Activated CD4-positive, alpha-beta memory T cell treated with anti-CD3 and anti-CD28 coated beads for 36 hours (primary cell): ENCODE results near the gene CTSL. TPM values are rescaled to one million over a fixed set of nuclear protein-coding genes. Genes with fewer than 3 reads are reported as not detected.
A peak's percentile ranks its signal among the peaks of the same experiment; 100 is the strongest.

ENCODE experiments used
- CTCF ChIA-PET: fragments of 350-600 bp; sonication (Branson Sonifier 250); formaldehyde crosslinking; loops from one replicate; lab custom pipeline; 2021; ENCODE audit warnings: antibody characterized with exemption, inconsistent platforms; lab: Charles Lee
- POLR2A ChIA-PET: fragments of 350-600 bp; sonication (Branson Sonifier 250); formaldehyde crosslinking; loops from one replicate; lab custom pipeline; 2021; ENCODE audit warnings: antibody characterized with exemption; lab: Charles Lee
- DNase-seq: peaks from one replicate; pipeline ENCODE4 v3.0.0-alpha.2; 2020
- H3K27ac Mint-ChIP-seq: one replicate; pipeline ENCODE4 v1.8.0; 2021; ENCODE audit warnings: mixed read lengths
- H3K27me3 Mint-ChIP-seq: one replicate; pipeline ENCODE4 v1.8.0; 2021; ENCODE audit warnings: mixed read lengths
- H3K36me3 Mint-ChIP-seq: one replicate; pipeline ENCODE4 v1.8.0; 2021; ENCODE audit warnings: mixed read lengths
- H3K4me1 Mint-ChIP-seq: one replicate; pipeline ENCODE4 v1.8.0; 2021; ENCODE audit warnings: low read depth, mixed read lengths
- H3K4me3 Mint-ChIP-seq: one replicate; pipeline ENCODE4 v1.8.0; 2021; ENCODE audit warnings: mild to moderate bottlenecking, mixed read lengths
- H3K9me3 Mint-ChIP-seq: one replicate; pipeline ENCODE4 v1.8.0; 2021; ENCODE audit warnings: mixed read lengths
- intact Hi-C: fragments of 100-400 bp; cut with micrococcal nuclease; formaldehyde crosslinking; loops from one replicate; pipeline ENCODE4 v1.15.1; 2023
- total RNA-seq, 2 experiments: library from RNA; stranded (reverse); gene quantifications; one replicate each; pipeline ENCODE4 v1.2.3, GENCODE V29; 2021

Gene CTSL
- total RNA-seq: 10 to 100 TPM; 26.1 to 33.7 TPM

DNA sequence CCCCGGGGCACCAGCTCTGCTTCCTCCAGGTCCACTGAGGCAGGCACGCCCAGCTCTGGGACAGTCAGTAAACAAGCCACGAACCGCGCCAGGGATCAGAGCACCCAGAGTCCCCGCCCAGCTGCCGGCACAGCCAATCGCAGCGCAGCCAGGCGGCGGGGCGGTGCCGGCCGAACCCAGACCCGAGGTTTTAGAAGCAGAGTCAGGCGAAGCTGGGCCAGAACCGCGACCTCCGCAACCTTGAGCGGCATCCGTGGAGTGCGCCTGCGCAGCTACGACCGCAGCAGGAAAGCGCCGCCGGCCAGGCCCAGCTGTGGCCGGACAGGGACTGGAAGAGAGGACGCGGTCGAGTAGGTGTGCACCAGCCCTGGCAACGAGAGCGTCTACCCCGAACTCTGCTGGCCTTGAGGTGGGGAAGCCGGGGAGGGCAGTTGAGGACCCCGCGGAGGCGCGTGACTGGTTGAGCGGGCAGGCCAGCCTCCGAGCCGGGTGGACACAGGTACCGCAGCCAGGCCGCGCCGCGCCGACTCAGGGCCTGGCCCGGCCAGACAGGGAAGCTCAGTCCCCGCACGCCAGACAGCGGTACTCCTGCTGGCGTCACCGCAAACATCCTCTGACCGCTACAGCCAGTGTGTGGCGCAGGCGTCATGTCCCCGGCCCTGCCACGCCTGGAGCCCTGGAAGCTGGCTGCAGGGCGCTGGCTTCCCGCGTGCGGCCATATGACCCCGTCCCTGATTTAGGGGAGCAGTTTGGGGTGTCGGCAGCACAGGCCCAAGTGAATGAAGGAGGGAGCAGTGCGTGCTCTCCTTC lies at the start of gene CTSL:
Gene CTSL (plus strand): TSS at position 220 of the 810 bp plus-strand sequence. CDS start 1,485 bp downstream, outside the sequence.
- Mint-ChIP-seq H3K27me3 (peaks cover 5% of the 10 kb centered on the region), H3K9me3 (no peaks in the 10 kb centered on the region), H3K4me1 (peaks cover 27% of the 10 kb centered on the region), H3K36me3 (peaks cover 8% of the 10 kb centered on the region), H3K27ac (peak within 1 kb of the TSS; percentile 60), H3K4me3 (peak within 1 kb of the TSS; percentile 85)
- POLR2A ChIA-PET: interaction anchor here (1.1 to 1.5 kb wide), 2 partner anchors 17 to 67 kb away, joined by 3 to 4 read pairs; no protein-coding TSS in a partner anchor
- DNase-seq: peak; percentile 65
- intact Hi-C loops: no loop called here
- CTCF ChIA-PET: interaction anchor here (0.9 kb wide), 1 partner anchor 67 kb away, joined by 3 read pairs; no protein-coding TSS in a partner anchor

DNA sequence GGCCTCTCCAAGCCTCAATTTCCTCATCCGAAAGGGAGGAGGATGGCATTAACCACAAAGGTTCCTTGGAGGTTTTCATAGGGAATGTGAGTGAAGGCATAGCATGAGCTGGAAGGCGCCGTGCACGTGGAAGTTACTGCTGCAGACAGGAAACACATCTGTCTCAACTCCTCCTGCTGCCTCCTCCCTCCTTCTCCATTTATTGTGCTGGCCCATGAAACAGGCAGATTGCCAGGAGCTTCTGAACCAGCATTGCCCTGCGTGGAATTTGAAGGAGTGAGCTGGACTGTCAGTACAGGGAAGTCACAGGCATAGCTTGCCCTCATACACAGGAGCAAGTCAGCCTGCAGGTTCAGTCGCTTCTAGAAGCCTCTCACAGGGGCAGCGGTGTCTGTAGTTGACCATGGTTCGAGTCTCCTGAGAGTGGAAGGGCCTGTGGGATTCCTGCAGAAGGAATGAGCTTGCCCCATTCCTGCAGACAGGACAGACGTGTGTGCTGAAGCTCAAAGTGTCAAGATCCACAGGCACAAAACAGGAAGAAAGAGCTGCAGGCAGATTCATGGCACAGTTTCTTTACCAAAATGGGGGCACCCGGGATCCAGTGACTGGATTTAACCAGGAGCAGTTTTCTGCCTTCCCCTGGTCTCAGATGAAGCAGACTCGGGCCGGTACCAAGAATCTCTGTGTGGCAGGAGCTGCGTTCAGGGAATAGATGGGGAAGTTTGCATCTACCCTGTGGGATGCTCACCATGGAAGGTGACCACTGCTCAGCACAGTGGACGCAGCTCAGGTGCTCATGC lies 48.7 kb upstream of the CTSL start:
- POLR2A ChIA-PET: no interaction called here

DNA sequence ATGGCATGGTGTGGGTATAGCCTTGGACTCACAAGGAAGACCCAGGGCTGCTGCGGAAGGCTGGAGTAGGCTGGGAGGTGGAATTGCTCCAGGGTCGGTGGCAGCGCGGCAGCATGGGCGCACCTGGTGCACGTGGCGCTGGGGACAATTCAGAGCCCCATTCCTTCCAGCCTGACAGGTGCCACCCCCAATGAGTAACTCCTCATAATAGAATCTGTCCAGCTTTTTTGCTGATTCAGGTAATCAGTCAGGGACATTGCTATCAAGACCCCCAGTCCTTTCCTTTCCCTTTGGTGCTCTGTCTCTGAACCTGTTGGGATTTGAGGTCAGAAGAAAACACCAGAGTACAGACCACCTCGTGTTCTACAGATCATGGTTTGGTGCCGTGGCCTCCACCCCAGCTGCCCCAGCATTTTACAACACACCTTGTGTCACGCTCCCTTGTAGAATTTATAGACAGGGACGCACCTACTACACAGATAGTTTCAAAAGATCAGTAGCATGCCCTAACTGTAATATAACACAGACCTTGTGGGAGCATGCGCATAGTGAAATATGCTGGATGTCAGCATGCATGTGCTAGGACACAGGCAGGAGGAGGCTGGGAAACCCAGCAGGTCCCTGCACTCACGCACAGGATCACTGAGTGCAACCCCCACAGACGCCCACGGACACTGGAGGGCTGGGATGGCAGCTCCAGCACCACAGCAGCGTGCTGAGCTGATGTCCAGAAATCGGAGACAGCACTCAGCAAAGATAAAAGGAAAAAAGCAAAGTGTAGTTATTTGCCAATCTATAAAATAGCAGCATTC lies 47.9 kb upstream of the CTSL start:
- no peaks in the 10 kb centered on the region for H3K36me3 Mint-ChIP-seq

More for the DNA sequence above, 48.7 kb upstream of the CTSL start:
- DNase-seq: no peak
- intact Hi-C loops: no loop called here
- no peaks in the 10 kb centered on the region for H3K4me1 Mint-ChIP-seq
- no peak overlapping the region for H3K27ac Mint-ChIP-seq
- no peaks in the 10 kb centered on the region for H3K9me3 Mint-ChIP-seq
- H3K27me3 Mint-ChIP-seq: peaks cover 2% of the 10 kb centered on the region
- CTCF ChIA-PET: interaction anchor here (0.6 to 2.2 kb wide), 5 partner anchors 15 to 340 kb away, joined by 3 to 14 read pairs (median 4); no protein-coding TSS in a partner anchor
- H3K36me3 Mint-ChIP-seq: no peaks in the 10 kb centered on the region
- H3K4me3 Mint-ChIP-seq: no peak overlapping the region

DNA sequence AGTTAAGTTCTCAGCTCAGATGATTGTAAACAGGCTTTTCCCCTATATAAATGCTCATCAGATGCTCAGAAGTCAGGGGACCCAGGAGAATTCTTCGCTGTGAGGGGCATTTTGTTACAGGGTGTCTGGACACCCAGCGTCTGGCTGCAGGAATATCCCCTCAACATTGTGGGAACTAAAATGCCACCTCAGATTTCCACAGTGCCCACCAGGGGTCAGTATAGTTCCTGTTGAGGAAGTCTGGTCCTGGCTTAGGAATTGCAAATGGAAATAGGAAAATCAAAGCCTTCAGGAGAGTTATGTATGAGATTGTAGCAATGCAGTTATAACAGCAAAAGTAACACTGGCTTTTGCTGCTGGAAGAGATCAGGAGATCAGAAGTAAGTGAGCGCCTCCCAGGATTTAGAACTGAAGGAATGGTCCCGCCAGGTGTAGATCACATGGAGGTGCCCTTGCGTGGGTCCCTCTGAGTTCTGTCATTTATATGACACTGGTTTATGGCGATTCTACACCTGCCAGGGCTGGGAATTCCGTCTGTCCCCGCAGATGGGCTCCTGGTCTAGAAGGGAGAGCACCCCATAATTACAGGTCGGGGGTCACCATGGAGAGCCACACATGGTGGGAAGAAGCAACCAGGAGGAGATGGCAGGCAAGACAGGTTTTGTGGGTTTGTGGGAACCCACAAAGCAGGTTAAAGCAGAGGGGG lies 47.1 kb upstream of the CTSL start:
- Mint-ChIP-seq H3K27me3 (peaks cover 2% of the 10 kb centered on the region), H3K9me3 (no peaks in the 10 kb centered on the region), H3K36me3 (no peaks in the 10 kb centered on the region), H3K4me1 (no peaks in the 10 kb centered on the region), H3K27ac (no peak overlapping the region), H3K4me3 (no peak overlapping the region)
- POLR2A ChIA-PET: interaction anchor here (0.6 kb wide), 1 partner anchor 30 kb away, joined by 4 read pairs; no protein-coding TSS in a partner anchor
- CTCF ChIA-PET: interaction anchor here (0.8 to 2.2 kb wide), 2 partner anchors 10 to 134 kb away, joined by 3 to 14 read pairs; no protein-coding TSS in a partner anchor
- peak; percentile 45 for DNase-seq
- intact Hi-C loops: loop anchor here (2.0 kb wide), 1 partner anchor 134 kb away; no protein-coding TSS in a partner anchor

More for the DNA sequence above, 47.9 kb upstream of the CTSL start:
- Mint-ChIP-seq H3K4me3 (no peak overlapping the region), H3K27me3 (peaks cover 2% of the 10 kb centered on the region), H3K4me1 (no peaks in the 10 kb centered on the region), H3K9me3 (no peaks in the 10 kb centered on the region), H3K27ac (no peak overlapping the region)
- intact Hi-C loops: loop anchor here (2.0 kb wide), 1 partner anchor 135 kb away; no protein-coding TSS in a partner anchor
- ChIA-PET POLR2A (interaction anchor here (0.6 kb wide), 1 partner anchor 31 kb away, joined by 4 read pairs; no protein-coding TSS in a partner anchor), CTCF (interaction anchor here (0.8 to 2.2 kb wide), 4 partner anchors 9 to 135 kb away, joined by 3 to 14 read pairs (median 4); no protein-coding TSS in a partner anchor)
- DNase-seq: no peak

DNA sequence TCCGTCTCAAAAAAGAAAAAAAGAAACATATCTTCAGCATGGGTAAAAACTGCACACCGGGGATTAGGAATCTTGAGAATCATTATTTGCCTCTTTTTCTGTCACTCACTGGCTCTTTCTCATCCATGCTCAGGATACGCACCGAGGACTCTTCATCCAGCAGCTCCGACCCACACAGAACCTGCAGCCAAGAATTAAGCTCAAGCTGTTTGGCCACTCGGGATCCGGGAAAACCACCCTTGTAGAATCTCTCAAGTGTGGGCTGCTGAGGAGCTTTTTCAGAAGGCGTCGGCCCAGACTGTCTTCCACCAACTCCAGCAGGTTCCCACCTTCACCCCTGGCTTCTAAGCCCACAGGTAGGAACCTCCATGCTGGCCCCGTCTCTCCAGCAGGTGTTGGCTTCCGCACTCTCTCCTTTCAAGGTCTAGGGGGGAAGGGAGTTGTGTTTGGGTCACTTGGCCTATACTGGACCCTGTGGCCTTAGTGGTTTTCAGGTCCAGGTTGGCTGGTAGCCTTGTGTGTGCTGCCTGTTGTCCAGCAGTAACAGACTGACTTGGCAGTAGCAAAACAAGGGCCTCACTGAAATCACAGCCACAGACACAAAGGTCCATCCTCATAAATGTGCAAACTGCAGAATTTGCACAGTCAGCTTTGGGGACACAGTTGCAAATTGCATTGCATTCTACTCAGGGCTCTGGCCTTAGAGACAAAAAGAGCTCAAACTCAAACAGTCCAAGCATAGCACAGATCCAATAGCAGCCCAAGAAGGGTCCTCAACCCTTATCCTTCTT lies 44.5 kb upstream of the CTSL start:
- Mint-ChIP-seq H3K9me3 (no peaks in the 10 kb centered on the region), H3K4me1 (peaks cover 18% of the 10 kb centered on the region), H3K27ac (no peak overlapping the region), H3K4me3 (no peak overlapping the region), H3K36me3 (no peaks in the 10 kb centered on the region), H3K27me3 (peaks cover 2% of the 10 kb centered on the region)
- DNase-seq: no peak
- ChIA-PET CTCF (interaction anchor here (0.6 to 1.6 kb wide), 2 partner anchors 127 to 131 kb away, joined by 4 read pairs; no protein-coding TSS in a partner anchor), POLR2A (no interaction called here)
- intact Hi-C loops: no loop called here

DNA sequence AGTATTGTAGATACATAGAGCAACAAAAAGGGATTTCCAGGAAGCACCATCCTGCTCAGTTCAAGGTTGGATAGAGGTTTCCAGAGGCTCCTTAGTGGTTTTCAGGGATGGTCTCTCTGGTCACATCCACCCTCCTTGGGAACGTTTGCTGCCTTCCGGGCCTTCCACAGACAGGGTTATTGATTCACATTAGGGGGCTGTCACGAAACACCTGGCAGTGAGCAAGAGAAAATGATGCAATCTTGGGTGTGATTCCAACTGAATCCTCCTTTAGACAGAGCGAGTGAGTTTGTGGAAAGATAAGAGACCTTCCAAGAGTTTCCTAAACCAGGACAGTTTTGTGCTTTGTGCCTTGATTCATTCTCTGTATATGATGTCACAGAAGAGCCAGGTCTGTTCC lies 43.8 kb upstream of the CTSL start:
- no peak for DNase-seq
- intact Hi-C loops: no loop called here
- Mint-ChIP-seq H3K27ac (no peak overlapping the region), H3K4me1 (peaks cover 19% of the 10 kb centered on the region), H3K36me3 (no peaks in the 10 kb centered on the region), H3K27me3 (peaks cover 2% of the 10 kb centered on the region), H3K9me3 (no peaks in the 10 kb centered on the region), H3K4me3 (no peak overlapping the region)
- ChIA-PET CTCF (no interaction called here), POLR2A (no interaction called here)

DNA sequence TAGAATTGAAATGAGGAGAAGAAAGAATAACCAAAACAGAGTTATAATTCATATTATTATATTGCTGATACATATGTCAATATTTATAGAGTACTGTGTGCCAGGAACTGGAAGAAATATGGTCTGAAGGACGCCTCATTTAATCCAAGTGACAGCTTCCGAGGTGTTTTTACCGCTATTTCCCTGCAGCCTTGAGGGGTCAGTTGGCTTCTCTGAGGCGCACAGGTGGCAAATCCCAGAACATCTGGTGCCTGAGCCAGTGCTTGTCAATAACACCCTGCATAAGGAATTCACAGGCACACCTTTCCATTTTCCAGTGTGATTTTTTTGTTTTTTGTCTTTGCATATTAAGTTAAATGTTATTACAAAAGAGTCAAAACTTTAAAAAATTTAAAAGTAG lies 43.3 kb upstream of the CTSL start:
- intact Hi-C loops: no loop called here
- no peaks in the 10 kb centered on the region for H3K9me3 Mint-ChIP-seq
- H3K4me3 Mint-ChIP-seq: no peak overlapping the region
- ChIA-PET CTCF (no interaction called here), POLR2A (no interaction called here)
- no peaks in the 10 kb centered on the region for H3K36me3 Mint-ChIP-seq
- no peak overlapping the region for H3K27ac Mint-ChIP-seq
- H3K4me1 Mint-ChIP-seq: peaks cover 19% of the 10 kb centered on the region
- DNase-seq: no peak
- no peaks in the 10 kb centered on the region for H3K27me3 Mint-ChIP-seq

DNA sequence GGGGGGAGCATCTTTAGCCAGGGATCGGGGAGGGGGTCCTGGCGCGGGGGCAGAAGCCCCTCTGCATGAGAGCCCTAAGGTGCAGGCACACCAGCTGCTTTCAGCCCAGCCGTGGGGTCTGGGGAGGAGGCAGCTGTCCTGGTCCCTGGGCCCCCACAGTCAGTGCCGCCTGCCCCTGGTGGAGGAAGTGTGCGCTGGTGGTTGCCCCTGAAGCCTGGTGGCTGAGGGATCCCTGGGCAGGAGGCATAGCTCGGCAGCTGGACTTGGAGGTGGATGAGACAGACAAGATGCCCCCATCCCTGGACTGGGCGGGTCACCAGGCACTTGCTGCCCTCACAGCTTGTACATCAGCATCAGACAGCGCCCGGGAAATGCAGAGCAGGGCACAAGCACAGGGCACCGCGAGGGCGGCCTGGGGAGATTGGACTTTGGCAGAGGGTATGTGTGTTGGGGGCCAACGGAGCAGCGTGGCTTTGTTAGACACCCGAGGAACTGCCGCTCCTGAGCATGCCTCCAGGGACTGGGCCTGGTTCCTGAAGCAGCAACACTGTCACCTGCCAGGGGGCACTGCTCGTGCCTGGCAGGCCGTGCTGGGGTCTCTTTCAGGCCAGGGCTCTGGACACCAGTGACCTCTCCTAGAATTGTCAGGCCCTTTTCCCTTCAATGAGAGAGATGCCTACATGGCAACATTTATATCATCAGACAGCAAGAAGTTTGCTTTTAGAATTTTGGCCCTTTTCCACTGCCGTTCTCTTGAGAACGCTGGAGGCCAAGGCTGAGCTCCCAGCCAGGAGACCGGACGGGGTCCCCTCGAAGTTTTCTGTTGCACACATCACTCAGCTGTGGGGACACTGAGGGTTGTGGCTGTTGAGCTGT lies 41.9 kb upstream of the CTSL start:
- Mint-ChIP-seq H3K9me3 (no peaks in the 10 kb centered on the region), H3K4me3 (no peak overlapping the region), H3K27ac (no peak overlapping the region), H3K4me1 (peaks cover 19% of the 10 kb centered on the region), H3K36me3 (no peaks in the 10 kb centered on the region), H3K27me3 (no peaks in the 10 kb centered on the region)
- no peak for DNase-seq
- ChIA-PET CTCF (interaction anchor here (0.9 to 2.7 kb wide), 9 partner anchors 10 to 129 kb away, joined by 3 to 15 read pairs (median 4); no protein-coding TSS in a partner anchor), POLR2A (no interaction called here)
- intact Hi-C loops: no loop called here

DNA sequence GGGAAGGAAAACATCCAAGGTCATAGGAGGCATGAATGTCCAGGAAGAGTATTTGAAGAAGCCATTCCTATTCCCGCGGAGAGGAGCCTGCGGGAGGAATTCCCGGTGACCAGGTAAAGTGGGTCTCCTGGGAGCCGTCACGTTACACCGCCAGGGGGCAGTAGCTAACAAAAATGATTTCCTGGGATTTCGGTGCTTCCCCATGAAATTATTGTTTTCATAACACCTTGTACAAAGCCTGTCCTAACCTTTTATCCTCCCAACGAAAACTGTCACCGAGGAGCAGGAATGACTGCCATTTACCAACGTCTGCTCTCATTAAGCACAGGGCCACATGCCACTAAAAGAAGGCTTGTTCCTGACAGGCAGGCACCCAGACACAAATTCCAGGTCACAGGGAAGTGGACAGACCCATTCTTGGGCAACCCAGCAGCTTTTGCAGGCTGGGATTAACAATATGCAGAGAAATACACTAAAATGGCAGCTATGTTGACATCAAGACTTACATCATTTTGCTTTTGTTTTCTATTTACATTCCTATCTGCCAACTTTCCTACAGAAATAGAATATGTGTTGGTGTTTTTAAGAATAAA lies 41.2 kb upstream of the CTSL start:
- peaks cover 19% of the 10 kb centered on the region for H3K4me1 Mint-ChIP-seq
- H3K36me3 Mint-ChIP-seq: no peaks in the 10 kb centered on the region
- ChIA-PET CTCF (interaction anchor here (0.9 to 2.7 kb wide), 10 partner anchors 10 to 290 kb away, joined by 3 to 15 read pairs (median 4); partner anchors contain the start of gene CDK20), POLR2A (no interaction called here)
- peak; percentile 31 for DNase-seq
- no peak overlapping the region for H3K4me3 Mint-ChIP-seq
- H3K9me3 Mint-ChIP-seq: no peaks in the 10 kb centered on the region
- H3K27ac Mint-ChIP-seq: no peak overlapping the region
- intact Hi-C loops: no loop called here
- H3K27me3 Mint-ChIP-seq: no peaks in the 10 kb centered on the region
